Loucy (cell line): Measurements from ENCODE around the gene CCDC178.

Experiments used
- CTCF ChIP-seq: fragments of 200-600 bp; sonication (generic); conservative IDR thresholded peaks from 2 replicates; pipeline ENCODE4 v1.5.1; 2014; ENCODE audit warnings: mild to moderate bottlenecking, antibody characterized with exemption, low read length
- EZH2phosphoT487 ChIP-seq: fragments of 200-600 bp; IDR thresholded peaks from 2 replicates; pipeline ENCODE4 v1.6.1; 2018; ENCODE audit warnings: antibody characterized with exemption, mild to moderate bottlenecking, moderate library complexity, borderline replicate concordance

GRCh38 chr18:33432857-33433256 is 7.7 kb downstream of the CCDC178 start:
- no peak for TF ChIP-seq EZH2phosphoT487
- no peak for TF ChIP-seq CTCF
